Smooth muscle cell of the brain vasculature (primary cell): Measurements from ENCODE around the gene SYVN1.
A peak's percentile ranks its signal among the peaks of the same experiment; 100 is the strongest.
"Not testable (repeated sequence)": the region's sequence is repeated elsewhere in the genome, so short reads cannot be mapped to it uniquely, and the experiment has no call there.

Experiments
- DNase-seq: peaks from one replicate; pipeline ENCODE4 v3.0.0-alpha.2; 2012; ENCODE audit warnings: low read depth, low spot score

SYVN1 gene

GRCh38 chr11:65134240-65134951 lies at the start of gene SYVN1:
SYVN1 (minus strand) TSS chr11:65134519; CDS start chr11:65133601, 918 bp downstream.
- DNase-seq = peak; percentile 65

DNA sequence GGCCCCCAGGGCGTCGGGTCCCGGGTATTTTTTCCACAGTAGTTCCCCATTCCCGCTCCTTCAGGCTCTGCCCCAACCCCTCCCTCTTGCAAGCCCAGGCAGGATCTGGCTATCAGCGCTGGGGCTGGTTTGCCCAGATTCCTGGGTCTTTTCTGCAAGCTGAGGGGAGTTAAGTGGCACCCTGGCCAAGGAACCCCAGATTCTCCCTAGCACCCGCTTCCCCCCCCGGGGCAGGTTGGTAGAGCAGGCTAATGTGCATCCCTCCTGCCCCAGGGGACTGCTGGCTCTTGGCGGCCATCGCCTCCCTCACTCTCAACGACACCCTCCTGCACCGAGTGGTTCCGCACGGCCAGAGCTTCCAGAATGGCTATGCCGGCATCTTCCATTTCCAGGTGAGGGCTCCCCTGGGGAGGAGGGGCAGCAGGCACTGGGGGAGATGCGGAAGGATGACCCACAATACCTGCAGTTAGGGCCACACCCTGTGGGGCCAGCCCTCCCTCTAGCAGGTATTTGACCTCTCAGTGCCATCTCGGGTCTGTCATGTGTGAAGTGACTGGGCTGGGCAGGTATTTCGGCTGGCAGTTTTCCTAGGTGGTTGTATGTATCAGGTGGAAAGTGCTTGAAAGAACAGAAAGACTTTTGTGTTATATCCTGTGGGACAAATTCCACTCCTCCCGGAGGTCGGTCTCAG lies 49.0 kb upstream of the SYVN1 start:
- no peak for DNase-seq

DNA sequence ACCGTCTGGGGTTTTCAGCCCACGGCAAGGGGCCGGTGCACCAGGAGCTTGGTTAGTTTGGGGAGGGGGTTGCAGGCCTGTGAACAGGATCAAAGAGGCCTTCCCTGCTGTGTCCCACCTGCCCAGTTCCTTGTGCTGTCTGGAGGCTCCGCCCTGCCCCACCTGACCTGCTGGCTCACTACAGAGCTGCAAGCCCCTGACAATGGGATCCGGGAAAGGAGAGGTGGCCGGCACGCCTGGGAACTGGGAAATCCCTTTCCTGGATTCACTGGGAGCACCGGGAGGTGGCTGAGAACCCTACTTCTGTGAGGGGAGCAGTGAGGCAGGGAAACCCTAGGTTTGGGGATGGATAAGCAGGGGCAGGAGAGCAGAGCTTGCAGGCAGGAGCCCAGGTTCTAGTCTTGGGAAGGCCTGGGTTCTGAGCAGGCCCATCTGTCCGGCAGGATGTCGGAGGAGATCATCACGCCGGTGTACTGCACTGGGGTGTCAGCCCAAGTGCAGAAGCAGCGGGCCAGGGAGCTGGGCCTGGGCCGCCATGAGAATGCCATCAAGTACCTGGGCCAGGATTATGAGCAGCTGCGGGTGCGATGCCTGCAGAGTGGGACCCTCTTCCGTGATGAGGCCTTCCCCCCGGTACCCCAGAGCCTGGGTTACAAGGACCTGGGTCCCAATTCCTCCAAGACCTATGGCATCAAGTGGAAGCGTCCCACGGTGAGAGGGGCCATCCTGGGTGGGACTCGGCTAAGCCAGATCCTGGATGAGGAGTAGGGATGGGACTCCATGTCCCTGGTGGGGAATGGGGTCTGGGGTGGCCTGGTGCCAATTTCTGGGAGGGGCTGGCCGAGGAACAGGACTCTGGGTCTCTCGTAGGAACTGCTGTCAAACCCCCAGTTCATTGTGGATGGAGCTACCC lies 48.2 kb upstream of the SYVN1 start:
- no peak for DNase-seq

DNA sequence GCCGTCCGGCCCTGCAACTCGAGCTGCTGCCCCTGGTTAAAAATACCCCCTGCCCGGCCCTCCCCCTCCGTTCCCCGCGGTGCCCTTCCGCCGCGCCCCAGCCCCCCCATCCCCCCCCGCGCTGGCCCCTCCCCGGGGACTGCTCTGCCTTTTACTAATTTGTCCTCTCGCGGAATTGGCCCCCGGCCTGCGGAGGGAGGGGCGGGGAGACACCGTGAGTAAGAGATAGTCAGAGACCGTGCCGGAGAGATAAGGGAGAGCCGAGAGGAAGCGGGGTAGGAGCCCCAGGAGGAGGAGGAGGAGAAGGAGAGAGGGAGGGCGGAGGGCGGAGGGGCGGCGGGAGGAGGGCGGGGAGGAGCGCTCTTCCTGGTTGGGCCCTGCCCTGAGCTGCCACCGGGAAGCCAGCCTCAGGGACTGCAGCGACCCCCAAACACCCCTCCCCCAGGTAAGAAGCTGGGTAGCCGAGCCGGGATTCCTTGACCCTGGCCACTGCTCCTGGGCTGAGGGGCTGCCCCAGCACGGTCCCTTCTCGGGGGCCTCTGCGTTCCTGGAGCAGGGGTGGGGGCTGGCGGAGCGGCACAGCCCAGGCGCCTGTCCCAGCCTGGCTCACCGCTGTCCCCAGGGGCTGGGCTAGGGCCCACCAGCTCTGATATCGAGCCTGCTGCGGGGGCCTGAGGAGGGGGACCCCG lies 47.4 kb upstream of the SYVN1 start, which contains the start of gene CAPN1:
CAPN1 (plus strand) TSS at position 360 of the 689 bp plus-strand sequence. CDS start 774 bp downstream, outside the sequence.
- no peak for DNase-seq

GRCh38 chr11:65180877-65181568 lies 46.7 kb upstream of the SYVN1 start:
- DNase-seq = no peak

GRCh38 chr11:65174571-65175010 lies 40.3 kb upstream of the SYVN1 start:
- DNase-seq = not testable (repeated sequence)

DNA sequence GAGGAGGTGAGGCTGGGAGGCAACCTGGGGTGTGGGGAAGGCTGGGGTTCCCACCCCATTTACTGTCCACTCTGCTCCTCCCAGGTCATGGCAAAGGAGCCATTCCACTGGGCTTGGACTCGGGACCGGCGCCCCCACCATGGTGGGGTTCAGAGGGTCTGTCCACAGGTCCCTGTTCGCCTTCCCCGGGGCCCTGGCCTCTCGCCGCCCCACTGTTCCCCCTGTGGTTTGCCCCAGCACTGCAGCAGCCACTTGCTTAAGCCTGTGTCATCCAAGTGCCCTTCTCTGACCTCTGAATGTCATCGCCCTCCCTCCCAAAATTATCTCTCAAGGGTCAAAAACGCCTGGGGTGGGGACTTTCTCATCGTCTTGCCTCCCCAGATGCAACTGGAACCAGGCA lies 38.3 kb upstream of the SYVN1 start:
- DNase-seq = no peak

GRCh38 chr11:65170058-65170534 lies 35.8 kb upstream of the SYVN1 start, which contains the start of gene SPDYC:
SPDYC (plus strand) TSS chr11:65170233; CDS start chr11:65171358, 1,125 bp downstream.
- DNase-seq = no peak

- DNase-seq = peak; percentile 51
Measured at GRCh38 chr11:65169164-65169641, 34.9 kb upstream of the SYVN1 start.

GRCh38 chr11:65167656-65168055 lies 33.3 kb upstream of the SYVN1 start:
- DNase-seq = no peak

GRCh38 chr11:65166893-65167292 lies 32.6 kb upstream of the SYVN1 start:
- no peak for DNase-seq

DNA sequence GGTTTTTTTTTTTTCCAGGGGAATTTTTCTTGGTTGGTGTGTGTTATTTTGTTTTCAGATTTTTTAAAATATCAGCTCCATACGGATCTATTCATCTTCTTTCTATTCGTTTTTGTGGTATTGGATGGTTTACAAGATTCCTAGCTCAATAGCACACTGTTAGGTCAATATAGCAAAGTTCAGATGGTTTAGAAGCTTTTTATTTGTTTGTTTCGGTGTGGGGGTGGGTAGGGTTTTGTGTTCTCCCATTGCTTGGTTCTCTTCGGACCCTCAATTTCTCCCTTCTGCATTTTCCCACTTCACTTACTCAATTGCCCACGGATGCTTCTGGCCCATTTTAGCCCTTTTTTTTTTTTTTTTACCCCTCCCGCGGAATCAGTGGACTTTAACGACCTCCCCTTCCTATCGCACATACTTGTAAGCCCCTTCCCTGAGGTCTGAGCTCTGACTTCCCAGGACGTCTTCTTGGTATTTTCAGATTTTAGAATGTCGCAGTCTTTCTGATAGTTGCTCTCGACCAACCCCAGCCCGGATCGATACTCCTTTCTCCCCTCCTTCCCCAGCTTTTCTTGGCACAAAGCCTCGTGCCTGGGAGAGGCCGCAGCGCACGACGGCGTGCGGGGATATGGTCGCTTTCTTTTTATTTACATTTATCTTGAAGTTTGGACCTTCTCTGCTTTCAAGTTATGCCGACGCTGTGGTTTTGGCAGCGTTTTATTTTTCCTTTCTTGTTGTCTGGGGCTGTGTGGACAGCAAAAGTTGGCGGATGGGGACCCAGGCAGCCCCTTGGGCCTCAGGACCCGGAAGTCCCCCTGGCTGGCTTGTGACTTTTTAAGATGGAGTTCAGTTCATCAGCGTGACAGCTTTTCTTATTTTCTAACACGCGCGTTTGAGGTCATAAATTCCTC lies 31.3 kb upstream of the SYVN1 start:
- DNase-seq = no peak

DNA sequence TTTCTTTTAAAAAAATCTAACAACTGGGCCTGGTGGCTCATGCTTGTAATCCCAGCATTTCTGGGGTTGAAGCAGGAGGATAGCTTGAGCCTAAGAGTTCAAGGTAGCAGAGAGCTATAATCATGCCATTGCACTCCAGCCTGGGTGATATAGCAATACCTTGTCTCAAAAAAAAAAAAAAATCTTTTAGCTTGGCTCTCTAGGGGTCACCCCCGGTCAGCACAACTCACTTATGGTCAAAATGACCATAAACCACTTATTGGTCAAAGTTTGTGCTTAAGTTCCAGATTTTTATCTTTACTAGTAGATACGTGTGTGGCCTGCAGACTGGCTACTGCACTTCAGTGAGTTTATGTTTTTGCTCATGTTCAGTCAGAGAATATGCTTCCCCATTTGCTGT lies 29.4 kb upstream of the SYVN1 start:
- DNase-seq = no peak

- no peak for DNase-seq
Measured at GRCh38 chr11:65160643-65161042, 26.3 kb upstream of the SYVN1 start.

- DNase-seq = no peak
Measured at GRCh38 chr11:65159012-65159411, 24.7 kb upstream of the SYVN1 start.

- DNase-seq = no peak
Measured at GRCh38 chr11:65157336-65157735, 23.0 kb upstream of the SYVN1 start.

DNA sequence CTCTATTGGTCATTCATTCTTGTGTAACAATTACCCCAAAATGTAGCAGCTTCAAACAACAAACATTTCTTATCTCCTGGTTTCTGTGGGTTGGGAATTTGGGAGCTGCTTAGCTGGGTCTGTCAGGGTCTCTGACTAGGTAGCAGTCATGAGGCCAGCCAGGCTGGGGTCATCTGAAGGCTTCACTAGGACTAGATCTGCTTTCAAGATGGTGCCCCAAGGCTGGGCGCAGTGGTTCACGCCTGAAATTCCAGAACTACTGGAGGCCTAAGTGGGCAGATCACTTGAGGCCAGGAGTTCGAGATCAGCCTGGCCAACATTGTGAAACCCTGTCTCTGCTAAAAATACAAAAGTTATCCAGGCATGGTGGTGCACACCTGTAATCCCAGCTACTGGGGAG lies 22.6 kb upstream of the SYVN1 start:
- DNase-seq = no peak

GRCh38 chr11:65156256-65156655 lies 21.9 kb upstream of the SYVN1 start:
- DNase-seq = no peak

- DNase-seq = no peak
Measured at GRCh38 chr11:65152122-65152521, 17.8 kb upstream of the SYVN1 start.
